Testis (tissue), 3 donors: ENCODE results near the gene HBEGF. TPM values are rescaled to one million over a fixed set of nuclear protein-coding genes. Genes with fewer than 3 reads are reported as not detected.

Experiments
- DNase-seq: peaks from one replicate; pipeline ENCODE4 v3.0.0-alpha.2; 2019
- H3K27ac ChIP-seq, 2 donors: fragments of 200-600 bp; sonication (generic); one replicate each; pipeline ENCODE4 v1.5.1; 2019
- H3K27me3 ChIP-seq: fragments of 200-600 bp; sonication (generic); one replicate; pipeline ENCODE4 v1.5.1; 2019
- H3K36me3 ChIP-seq: fragments of 200-600 bp; sonication (generic); one replicate; pipeline ENCODE4 v1.5.1; 2017; ENCODE audit warnings: low read depth; ENCODE audit errors: missing control alignments
- H3K4me1 ChIP-seq: fragments of 200-600 bp; sonication (generic); one replicate; pipeline ENCODE4 v1.5.1; 2019
- H3K4me3 ChIP-seq, 2 donors: fragments of 200-600 bp; sonication (generic); one replicate each; pipeline ENCODE4 v1.5.1; 2017 to 2019
- H3K9me3 ChIP-seq: fragments of 200-600 bp; sonication (generic); one replicate; pipeline ENCODE4 v1.5.1; 2017
- CTCF ChIP-seq, 3 experiments: fragments of 450-650 bp in 2 of 3; fragments of 200-600 bp in 1 of 3; sonication (generic) in 1 of 3; IDR thresholded peaks; one replicate each; pipeline ENCODE4 v1.5.1; 2016 to 2019; ENCODE audit warnings: antibody characterized with exemption in 3 of 3, mild to moderate bottlenecking in 2 of 3, moderate library complexity in 1 of 3
- POLR2A ChIP-seq: fragments of 450-650 bp; IDR thresholded peaks from one replicate; pipeline ENCODE4 v1.6.1; 2017; ENCODE audit warnings: antibody characterized with exemption, mild to moderate bottlenecking, moderate library complexity
- WGBS, 2 donors: methylation state at CpG; one replicate each; pipeline ENCODE4 v1.1.5; 2018; 5-methylcytosine and 5-hydroxymethylcytosine counted together
- intact Hi-C: fragments of 100-400 bp; cut with DNase I; formaldehyde crosslinking; loops from one replicate; pipeline ENCODE4 v1.15.1; 2023; ENCODE audit warnings: low total_unique reads
- polyA plus RNA-seq: library from polyadenylated mRNA; stranded (reverse); fragments of 350-450 nt; fragmentation: Illumina TruSeq; extraction: RNeasy Lipid Tissue Mini Kit (QIAGEN cat#74804); gene quantifications from one replicate; pipeline ENCODE4 v1.2.3, GENCODE V29; 2014; ENCODE audit warnings: low read depth, low replicate concordance; ENCODE audit not compliant: insufficient read depth
- total RNA-seq, 2 donors: library from RNA; depleted of rRNA; stranded (reverse); fragments of >200 nt; gene quantifications; one replicate each; pipeline ENCODE4 v1.2.3, GENCODE V29; 2016

Gene HBEGF
- total and polyA plus RNA-seq, 3 donors from 2014 or later, result 8.2 to 23.9 (median 23.2) TPM

GRCh38 chr5:140355546-140355945 is 9.1 kb upstream of the HBEGF start:
- no peaks in the 10 kb centered on the region for H3K4me1 ChIP-seq
- 91 to 92% methylated on average over 7 of the region's 7 CpGs for WGBS, 2 donors

GRCh38 chr5:140351609-140352334 is 5.4 kb upstream of the HBEGF start:
- Histone ChIP-seq H3K9me3 (no peaks in the 10 kb centered on the region), H3K27me3 (no peaks in the 10 kb centered on the region), H3K27ac (no peak overlapping the region), H3K4me1 (peaks cover 7% of the 10 kb centered on the region), H3K4me3 (no peak overlapping the region), H3K36me3 (no peaks in the 10 kb centered on the region)
- TF ChIP-seq POLR2A, result no peak
- TF ChIP-seq CTCF (IDR thresholded peaks at IDR 0.05), result peak; percentile 89 to 95 (median 93)
- intact Hi-C loops, result loop anchor here (5.0 kb wide), 1 partner anchor 109 kb away; no protein-coding TSS in a partner anchor
- peak; percentile 64 for DNase-seq
- 16 to 27% methylated on average over 5 of the region's 5 CpGs for WGBS, 2 donors

More at GRCh38 chr5:140355546-140355945, 9.1 kb upstream of the HBEGF start:
- no peaks in the 10 kb centered on the region for H3K9me3 ChIP-seq
- no peaks in the 10 kb centered on the region for H3K36me3 ChIP-seq
- no peak for TF ChIP-seq CTCF (IDR thresholded peaks at IDR 0.05)
- H3K4me3 ChIP-seq, result no peak overlapping the region
- no peaks in the 10 kb centered on the region for H3K27me3 ChIP-seq
- DNase-seq, result no peak
- no peak overlapping the region for H3K27ac ChIP-seq
- intact Hi-C loops, result no loop called here

GRCh38 chr5:140349244-140349643 is 2.8 kb upstream of the HBEGF start:
- peaks cover 16% of the 10 kb centered on the region for H3K4me1 ChIP-seq
- H3K4me3 ChIP-seq, result no peak overlapping the region
- H3K27me3 ChIP-seq, result no peaks in the 10 kb centered on the region
- H3K9me3 ChIP-seq, result no peaks in the 10 kb centered on the region
- WGBS, 2 donors, result 85 to 86% methylated on average over 2 of the region's 2 CpGs
- H3K27ac ChIP-seq, result no peak overlapping the region
- DNase-seq, result no peak
- H3K36me3 ChIP-seq, result no peaks in the 10 kb centered on the region
- TF ChIP-seq POLR2A, result no peak
- TF ChIP-seq CTCF (IDR thresholded peaks at IDR 0.05), result no peak
- intact Hi-C loops, result no loop called here

GRCh38 chr5:140348104-140348503 is 1.7 kb upstream of the HBEGF start:
- H3K36me3 ChIP-seq, result no peaks in the 10 kb centered on the region
- DNase-seq, result no peak
- TF ChIP-seq CTCF (IDR thresholded peaks at IDR 0.05) (no peak), POLR2A (no peak)
- no peaks in the 10 kb centered on the region for H3K27me3 ChIP-seq
- no peak overlapping the region for H3K27ac ChIP-seq
- H3K9me3 ChIP-seq, result no peaks in the 10 kb centered on the region
- 90 to 93% methylated on average over 4 of the region's 4 CpGs for WGBS, 2 donors
- intact Hi-C loops, result no loop called here
- no peak overlapping the region for H3K4me3 ChIP-seq
- H3K4me1 ChIP-seq, result peaks cover 16% of the 10 kb centered on the region

GRCh38 chr5:140347360-140347759 is 957 bp upstream of the HBEGF start:
- no peaks in the 10 kb centered on the region for H3K36me3 ChIP-seq
- WGBS, 2 donors, result 6 to 12% methylated on average over 2 of the region's 2 CpGs
- H3K4me3 ChIP-seq, result no peak overlapping the region
- peak overlapping the region in 1 of 2 donors; percentile 77 for H3K27ac ChIP-seq
- intact Hi-C loops, result no loop called here
- DNase-seq, result no peak
- H3K9me3 ChIP-seq, result no peaks in the 10 kb centered on the region
- no peak for TF ChIP-seq POLR2A
- no peak for TF ChIP-seq CTCF (IDR thresholded peaks at IDR 0.05)
- no peaks in the 10 kb centered on the region for H3K27me3 ChIP-seq
- H3K4me1 ChIP-seq, result peaks cover 16% of the 10 kb centered on the region
